Spleen (tissue), 11 donors: ENCODE results near the gene UBASH3B. TPM values are rescaled to one million over a fixed set of nuclear protein-coding genes. Genes with fewer than 3 reads are reported as not detected.

Experiments
- DNase-seq: peaks from one replicate; pipeline ENCODE4 v3.0.0-alpha.2; 2020
- H3K27ac ChIP-seq, 8 donors: fragments of 200-600 bp; sonication (generic) in 7 of 8; 1 replicate in 4 of 8; 2 replicates in 4 of 8; pipeline versions ENCODE4 v1.5.0 to v1.8.0; 2016 to 2021; ENCODE audit warnings: inconsistent platforms in 4 of 8, mild to moderate bottlenecking in 4 of 8, moderate library complexity in 1 of 8
- H3K27me3 ChIP-seq, 7 donors: fragments of 200-600 bp; sonication (generic) in 6 of 7; replicated peaks in 1 of 7; 1 replicate in 4 of 7; 2 replicates in 3 of 7; pipeline versions ENCODE4 v1.5.0 to v1.8.0; 2016 to 2021; ENCODE audit warnings: inconsistent platforms in 3 of 7, mild to moderate bottlenecking in 1 of 7
- H3K36me3 ChIP-seq, 6 donors: fragments of 200-600 bp; sonication (generic) in 5 of 6; 1 replicate in 4 of 6; 2 replicates in 2 of 6; pipeline versions ENCODE4 v1.5.0 to v1.8.0; 2016 to 2021; ENCODE audit warnings: inconsistent platforms in 2 of 6
- H3K4me1 ChIP-seq, 6 donors: fragments of 200-600 bp; sonication (generic) in 5 of 6; 1 replicate in 3 of 6; 2 replicates in 3 of 6; pipeline versions ENCODE4 v1.5.0 to v1.8.0; 2016 to 2021; ENCODE audit warnings: inconsistent platforms in 3 of 6
- H3K4me3 ChIP-seq, 8 donors: fragments of 200-600 bp; sonication (generic) in 7 of 8; 1 replicate in 4 of 8; 2 replicates in 4 of 8; pipeline versions ENCODE4 v1.5.0 to v1.8.0; 2016 to 2021; ENCODE audit warnings: inconsistent platforms in 4 of 8, mild to moderate bottlenecking in 4 of 8, moderate library complexity in 2 of 8
- H3K9me3 ChIP-seq, 8 donors: fragments of 200-600 bp; sonication (generic) in 7 of 8; 1 replicate in 4 of 8; 2 replicates in 4 of 8; pipeline versions ENCODE4 v1.5.0 to v1.8.0; 2016 to 2021; ENCODE audit warnings: inconsistent platforms in 4 of 8
- POLR2A ChIP-seq, 3 donors: fragments of 450-650 bp; IDR thresholded peaks; one replicate each; pipeline ENCODE4 v1.5.1; 2017; ENCODE audit warnings: antibody characterized with exemption in 3 of 3, mild to moderate bottlenecking in 1 of 3
- POLR2AphosphoS5 ChIP-seq, 3 donors: sonication (generic); formaldehyde crosslinking; IDR thresholded peaks; one replicate each; pipeline ENCODE4 v1.5.1; 2017; ENCODE audit warnings: antibody characterized with exemption in 3 of 3
- WGBS, 5 donors: extraction: QIAGEN DNeasy Blood & Tissue Kit in 3 of 5; methylation state at CpG; one replicate each; pipeline versions ENCODE4 v1.1.5 to v1.1.7; 2013 to 2018; 5-methylcytosine and 5-hydroxymethylcytosine counted together
- intact Hi-C: fragments of 100-400 bp; cut with DNase I; formaldehyde crosslinking; loops from one replicate; pipeline ENCODE4 v1.15.0; 2023; ENCODE audit warnings: low total_unique reads
- polyA plus RNA-seq, 3 donors: library from polyadenylated mRNA; stranded (reverse); fragments of 200-250 nt; gene quantifications; one replicate each; pipeline ENCODE4 v1.2.1, GENCODE V29; 2013
- total RNA-seq, 7 donors: library from RNA; depleted of rRNA in 3 of 7; stranded (reverse); fragments of >200 nt in 3 of 7; fragmentation: NEBNext Ultra II Directional in 4 of 7; extraction: Animal tissue kit (Norgen Biotek cat#: 25700) in 4 of 7; gene quantifications; one replicate each; pipeline versions ENCODE4 v1.1.0 to v1.2.1, GENCODE V29; 2016 to 2021
- TF ChIP-seq, protein P1 (sequence below), 11 experiments: fragments of 200-600 bp in 7 of 11; fragments of 450-650 bp in 4 of 11; sonication (generic) in 4 of 11; IDR thresholded peaks in 8 of 11; conservative IDR thresholded peaks in 3 of 11; 1 replicate in 7 of 11; 2 replicates in 4 of 11; pipeline versions ENCODE4 v1.4.0 to v1.8.0; 2016 to 2021; ENCODE audit warnings: antibody characterized with exemption in 11 of 11, inconsistent platforms in 4 of 11, mild to moderate bottlenecking in 1 of 11
- donor health status: healthy with polysubstance abuse.
- donor health status: DM: no; HTN: no; CAD: no; lungs with moderate emphysema.
- donor health status: DM: no; HTN: no; CAD: no.
- donor health status: Bipolar disorder and iron deficiency.
- donor health status: healthy.
- donor health status: DM: no; HTN: no; CAD: no.
- donor health status: DM: yes; HTN: yes; CAD: no.

The UBASH3B gene
- total and polyA plus RNA-seq, 10 donors = 4.4 to 190 (median 77.9) TPM

DNA sequence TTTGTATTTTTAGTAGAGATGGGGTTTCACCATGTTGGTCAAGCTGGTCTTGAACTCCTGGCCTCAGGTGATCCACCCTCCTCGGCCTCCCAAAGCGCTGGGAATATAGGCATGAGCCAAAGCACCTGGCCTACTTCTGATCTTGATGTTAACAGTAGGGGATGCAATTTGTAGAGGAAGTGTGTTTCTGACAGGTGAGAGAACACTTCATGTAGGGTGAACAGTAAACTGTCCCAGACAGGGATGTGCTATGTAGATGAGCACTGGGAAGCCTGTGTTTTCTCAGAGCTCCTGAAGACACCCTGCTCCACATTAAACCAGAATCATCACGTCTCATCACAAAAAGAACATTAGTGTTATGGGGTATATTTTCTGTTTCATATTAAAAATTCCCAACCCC, 45.1 kb downstream of the UBASH3B start:
- Histone ChIP-seq H3K4me1 (peaks cover 27 to 80% (median 49%) of the 10 kb centered on the region in 6 donors), H3K9me3 (no peaks in the 10 kb centered on the region), H3K27ac (peak overlapping the region in 2 of 8 donors; percentile 10 to 56), H3K27me3 (no peaks in the 10 kb centered on the region), H3K36me3 (peaks cover 0 to 18% (median 0%) of the 10 kb centered on the region in 6 donors), H3K4me3 (no peak overlapping the region)
- TF ChIP-seq, protein P1, sequence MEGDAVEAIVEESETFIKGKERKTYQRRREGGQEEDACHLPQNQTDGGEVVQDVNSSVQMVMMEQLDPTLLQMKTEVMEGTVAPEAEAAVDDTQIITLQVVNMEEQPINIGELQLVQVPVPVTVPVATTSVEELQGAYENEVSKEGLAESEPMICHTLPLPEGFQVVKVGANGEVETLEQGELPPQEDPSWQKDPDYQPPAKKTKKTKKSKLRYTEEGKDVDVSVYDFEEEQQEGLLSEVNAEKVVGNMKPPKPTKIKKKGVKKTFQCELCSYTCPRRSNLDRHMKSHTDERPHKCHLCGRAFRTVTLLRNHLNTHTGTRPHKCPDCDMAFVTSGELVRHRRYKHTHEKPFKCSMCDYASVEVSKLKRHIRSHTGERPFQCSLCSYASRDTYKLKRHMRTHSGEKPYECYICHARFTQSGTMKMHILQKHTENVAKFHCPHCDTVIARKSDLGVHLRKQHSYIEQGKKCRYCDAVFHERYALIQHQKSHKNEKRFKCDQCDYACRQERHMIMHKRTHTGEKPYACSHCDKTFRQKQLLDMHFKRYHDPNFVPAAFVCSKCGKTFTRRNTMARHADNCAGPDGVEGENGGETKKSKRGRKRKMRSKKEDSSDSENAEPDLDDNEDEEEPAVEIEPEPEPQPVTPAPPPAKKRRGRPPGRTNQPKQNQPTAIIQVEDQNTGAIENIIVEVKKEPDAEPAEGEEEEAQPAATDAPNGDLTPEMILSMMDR (IDR thresholded peaks at IDR 0.05 in 8 of 11, conservative IDR thresholded peaks at IDR 0.05 in 3 of 11) = no peak
- TF ChIP-seq POLR2A (IDR thresholded peaks at IDR 0.05) = no peak
- TF ChIP-seq POLR2AphosphoS5 (IDR thresholded peaks at IDR 0.05) = no peak
- 82 to 91% (median 88%) methylated on average over 3 of the region's 3 CpGs for WGBS, 5 donors
- intact Hi-C loops = no loop called here
- no peak for DNase-seq

DNA sequence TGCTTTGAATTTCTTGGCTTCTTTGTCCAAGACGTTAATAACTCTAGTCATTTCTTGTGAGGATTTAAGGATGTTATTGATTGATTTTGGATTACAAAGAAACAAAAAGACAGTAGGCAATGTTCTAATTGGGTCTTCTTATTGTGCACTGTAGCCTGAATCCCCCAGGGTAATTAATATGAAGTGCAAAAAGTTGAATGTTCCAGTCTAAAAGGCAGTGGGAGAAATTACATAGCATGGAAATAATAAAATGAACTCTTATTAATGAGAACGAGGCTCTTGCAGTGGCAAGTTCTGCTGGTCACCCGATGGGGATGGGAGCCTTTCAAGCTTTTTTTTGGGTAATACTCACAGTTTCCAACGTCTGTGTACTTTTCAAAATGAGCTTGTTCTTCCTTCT, 45.6 kb downstream of the UBASH3B start:
- WGBS, 5 donors = 50 to 68% (median 58%) methylated on average over 4 of the region's 4 CpGs
- Histone ChIP-seq H3K4me1 (peaks cover 22 to 80% (median 44%) of the 10 kb centered on the region in 6 donors), H3K36me3 (peaks cover 0 to 18% (median 0%) of the 10 kb centered on the region in 6 donors), H3K4me3 (no peak overlapping the region), H3K9me3 (no peaks in the 10 kb centered on the region), H3K27ac (peak overlapping the region in 2 of 8 donors; percentile 10 to 56), H3K27me3 (no peaks in the 10 kb centered on the region)
- TF ChIP-seq, protein P1 (IDR thresholded peaks at IDR 0.05 in 8 of 11, conservative IDR thresholded peaks at IDR 0.05 in 3 of 11) = no peak
- TF ChIP-seq POLR2AphosphoS5 (IDR thresholded peaks at IDR 0.05) (no peak), POLR2A (IDR thresholded peaks at IDR 0.05) (no peak)
- intact Hi-C loops = no loop called here
- no peak for DNase-seq

DNA sequence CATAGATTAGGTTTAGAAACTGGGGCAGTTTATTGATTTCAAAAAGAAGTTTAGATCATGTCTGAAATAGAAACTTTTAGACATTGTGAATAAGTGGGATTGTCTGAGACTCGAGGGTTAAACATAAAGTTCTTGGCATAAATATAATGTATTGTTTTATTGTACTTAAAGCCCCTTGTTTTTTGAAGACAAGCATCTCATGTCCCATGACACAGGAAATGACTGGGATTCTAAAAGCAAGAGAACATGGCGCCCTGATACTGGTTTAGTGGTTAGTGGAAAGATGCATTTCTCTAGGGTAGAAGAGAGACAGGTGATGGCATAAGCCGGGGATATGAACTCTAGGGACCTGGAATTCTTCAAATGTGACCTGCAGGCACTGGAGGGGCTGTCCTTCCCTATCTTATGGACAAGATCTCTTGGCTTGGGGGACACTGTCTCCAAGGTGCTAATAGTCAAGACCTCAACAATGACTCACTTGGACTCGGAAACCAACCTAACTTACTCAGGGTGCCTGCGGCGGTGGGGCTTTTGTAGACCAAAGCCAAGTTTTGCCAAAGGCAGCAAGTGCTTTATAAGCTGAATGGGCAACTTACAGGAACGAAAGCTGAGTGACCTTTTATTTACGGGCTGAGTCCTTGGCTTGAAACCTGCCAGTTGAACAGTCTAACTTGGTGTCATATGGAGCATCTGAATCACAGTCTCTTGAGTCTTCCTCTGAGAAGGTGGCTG, 48.2 kb downstream of the UBASH3B start:
- TF ChIP-seq, protein P1 (IDR thresholded peaks at IDR 0.05 in 8 of 11, conservative IDR thresholded peaks at IDR 0.05 in 3 of 11) = no peak
- TF ChIP-seq POLR2AphosphoS5 (IDR thresholded peaks at IDR 0.05) = no peak
- intact Hi-C loops = no loop called here
- no peaks in the 10 kb centered on the region for H3K9me3 ChIP-seq
- peaks cover 0 to 80% (median 21%) of the 10 kb centered on the region in 6 donors for H3K4me1 ChIP-seq
- no peak for DNase-seq
- no peaks in the 10 kb centered on the region for H3K27me3 ChIP-seq
- H3K36me3 ChIP-seq = peaks cover 0 to 18% (median 0%) of the 10 kb centered on the region in 6 donors
- 76 to 84% (median 81%) methylated on average over 8 of the region's 8 CpGs for WGBS, 5 donors
- peak overlapping the region in 3 of 8 donors; percentile 16 to 22 (median 19) for H3K27ac ChIP-seq
- H3K4me3 ChIP-seq = no peak overlapping the region

DNA sequence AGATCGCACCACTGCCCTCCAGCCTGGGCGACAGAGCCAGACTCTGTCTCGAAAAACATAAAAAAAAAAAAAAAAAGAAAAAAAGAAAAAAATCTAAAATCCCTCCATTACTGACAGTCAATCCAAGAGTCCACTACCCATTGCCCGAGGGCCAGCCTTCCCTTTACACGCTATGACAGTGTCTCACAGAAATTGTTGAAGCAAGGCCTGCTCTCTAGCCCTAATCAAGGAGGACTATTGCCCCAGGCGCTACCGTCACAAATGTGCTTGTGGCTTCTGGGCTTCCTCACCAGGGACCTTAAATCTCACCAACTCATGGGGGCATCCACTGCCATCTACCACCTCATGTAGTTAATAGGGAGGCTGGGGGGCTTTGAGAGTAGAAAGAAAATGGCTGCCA, 49.9 kb downstream of the UBASH3B start:
- intact Hi-C loops = no loop called here

More for the DNA sequence above, 49.9 kb downstream of the UBASH3B start:
- TF ChIP-seq, protein P1 (IDR thresholded peaks at IDR 0.05 in 8 of 11, conservative IDR thresholded peaks at IDR 0.05 in 3 of 11) = no peak
- TF ChIP-seq POLR2A (IDR thresholded peaks at IDR 0.05) (no peak), POLR2AphosphoS5 (IDR thresholded peaks at IDR 0.05) (no peak)
- no peak for DNase-seq
- Histone ChIP-seq H3K36me3 (peaks cover 0 to 18% (median 0%) of the 10 kb centered on the region in 6 donors), H3K27me3 (no peaks in the 10 kb centered on the region), H3K9me3 (no peaks in the 10 kb centered on the region), H3K4me3 (no peak overlapping the region), H3K27ac (no peak overlapping the region), H3K4me1 (peaks cover 0 to 80% (median 27%) of the 10 kb centered on the region in 6 donors)
- 83 to 93% (median 87%) methylated on average over 7 of the region's 7 CpGs for WGBS, 5 donors
